Non-pigmented ciliary epithelial cell (primary cell): ENCODE results near the gene CARNS1.

Source experiments
- DNase-seq: peaks from one replicate; pipeline ENCODE4 v3.0.0-alpha.2; 2010; ENCODE audit warnings: low read depth

Gene CARNS1

GRCh38 chr11:67428052-67429001 lies 12.8 kb downstream of the CARNS1 start, which contains the start of gene RPS6KB2:
TSS of gene RPS6KB2 (plus strand) at chr11:67428494. CDS start at chr11:67428546, 52 bp downstream.
- peak; percentile 79 for DNase-seq

GRCh38 chr11:67429038-67429668 lies 13.7 kb downstream of the CARNS1 start:
- DNase-seq: no peak

- no peak for DNase-seq
These were observed 14.2 kb downstream of the CARNS1 start for GRCh38 chr11:67429722-67430121.

- DNase-seq: no peak
These were observed 16.1 kb downstream of the CARNS1 start for GRCh38 chr11:67431346-67432249.

GRCh38 chr11:67432655-67433349 lies 17.3 kb downstream of the CARNS1 start:
- no peak for DNase-seq

GRCh38 chr11:67433536-67434394 lies 18.3 kb downstream of the CARNS1 start:
- no peak for DNase-seq

GRCh38 chr11:67434395-67434881 lies 19.0 kb downstream of the CARNS1 start:
- no peak for DNase-seq

- no peak for DNase-seq
These were observed 19.7 kb downstream of the CARNS1 start for GRCh38 chr11:67435031-67435726.

GRCh38 chr11:67435727-67436458 lies 20.4 kb downstream of the CARNS1 start:
- no peak for DNase-seq

- no peak for DNase-seq
These were observed 21.1 kb downstream of the CARNS1 start for GRCh38 chr11:67436459-67437081.

GRCh38 chr11:67437082-67437808 lies 21.8 kb downstream of the CARNS1 start, which contains the start of gene PTPRCAP:
TSS of gene PTPRCAP (minus strand) at chr11:67437682. CDS start at chr11:67437619, 63 bp downstream.
- DNase-seq: no peak

GRCh38 chr11:67437809-67438157 lies 22.3 kb downstream of the CARNS1 start:
- DNase-seq: no peak

- no peak for DNase-seq
These were observed 22.9 kb downstream of the CARNS1 start for GRCh38 chr11:67438158-67438902.

GRCh38 chr11:67439321-67440228 lies 24.1 kb downstream of the CARNS1 start:
- DNase-seq: no peak

- DNase-seq: no peak
These were observed 25.0 kb downstream of the CARNS1 start for GRCh38 chr11:67440229-67441097.
